Transverse colon (tissue), 4 donors: ENCODE results near the gene FAM98C.

ENCODE experiments used
- CTCF ChIP-seq, 5 experiments: fragments of 200-600 bp in 3 of 5; fragments of 450-650 bp in 2 of 5; sonication (generic) in 3 of 5; IDR thresholded peaks; 1 replicate in 2 of 5; 2 replicates in 3 of 5; pipeline ENCODE4 v1.5.1; 2016 to 2017; ENCODE audit warnings: antibody characterized with exemption in 5 of 5, inconsistent platforms in 3 of 5, mild to moderate bottlenecking in 2 of 5, moderate library complexity in 1 of 5
- EP300 ChIP-seq: sonication (generic); formaldehyde crosslinking; IDR thresholded peaks from one replicate; pipeline ENCODE4 v1.6.1; 2017; ENCODE audit warnings: antibody characterized with exemption, low read depth
- POLR2AphosphoS5 ChIP-seq, 3 donors: sonication (generic); formaldehyde crosslinking; IDR thresholded peaks; one replicate each; pipeline ENCODE4 v1.6.1; 2016; ENCODE audit warnings: antibody characterized with exemption in 3 of 3

GRCh38 chr19:38411041-38411712 lies 8.3 kb downstream of the FAM98C start:
- TF ChIP-seq CTCF (IDR thresholded peaks at IDR 0.05) (no peak), POLR2AphosphoS5 (IDR thresholded peaks at IDR 0.05) (no peak), EP300 (no peak)
